GM18505 (cell line): ENCODE results near the gene ANKAR.
"Not testable (repeated sequence)": the region's sequence is repeated elsewhere in the genome, so short reads cannot be mapped to it uniquely, and the experiment has no call there.

Experiments used
- ATAC-seq: cut with Tn5 transposase; IDR thresholded peaks from one replicate; pipeline ENCODE4 v1.9.1; 2021; ENCODE audit not compliant: unreplicated experiment
- POLR2A ChIP-seq: IDR thresholded peaks from 4 replicates; pipeline ENCODE4 v1.6.1; 2011; ENCODE audit warnings: borderline replicate concordance; ENCODE audit not compliant: insufficient read depth, insufficient read length; ENCODE audit errors: extremely low read depth

Gene ANKAR

GRCh38 chr2:189676471-189676870, 2.0 kb downstream of the ANKAR start:
- no peak for TF ChIP-seq POLR2A
- no peak for ATAC-seq

GRCh38 chr2:189679226-189679625, 4.8 kb downstream of the ANKAR start:
- TF ChIP-seq POLR2A, result no peak
- ATAC-seq, result no peak

- ATAC-seq, result no peak
- no peak for TF ChIP-seq POLR2A
These were observed 6.7 kb downstream of the ANKAR start for GRCh38 chr2:189681203-189681602.

GRCh38 chr2:189681903-189682302, 7.4 kb downstream of the ANKAR start:
- ATAC-seq, result no peak
- no peak for TF ChIP-seq POLR2A

- no peak for TF ChIP-seq POLR2A
- no peak for ATAC-seq
These were observed 8.9 kb downstream of the ANKAR start for GRCh38 chr2:189683348-189683747.

GRCh38 chr2:189684811-189685210, 10.3 kb downstream of the ANKAR start:
- TF ChIP-seq POLR2A, result no peak

GRCh38 chr2:189685540-189686229, 11.2 kb downstream of the ANKAR start:
- ATAC-seq, result peak; percentile 77
- TF ChIP-seq POLR2A, result no peak

More at GRCh38 chr2:189684811-189685210, 10.3 kb downstream of the ANKAR start:
- ATAC-seq, result no peak

- not testable (repeated sequence) for ATAC-seq
These were observed 13.3 kb downstream of the ANKAR start for GRCh38 chr2:189687796-189688195.

GRCh38 chr2:189696223-189696622, 21.8 kb downstream of the ANKAR start:
- TF ChIP-seq POLR2A, result no peak
- ATAC-seq, result no peak

GRCh38 chr2:189698020-189698887, 23.8 kb downstream of the ANKAR start:
- ATAC-seq, result no peak

GRCh38 chr2:189700681-189701080, 26.2 kb downstream of the ANKAR start:
- ATAC-seq, result no peak
- no peak for TF ChIP-seq POLR2A

More at GRCh38 chr2:189698020-189698887, 23.8 kb downstream of the ANKAR start:
- TF ChIP-seq POLR2A, result no peak

- no peak for ATAC-seq
- TF ChIP-seq POLR2A, result no peak
These were observed 27.6 kb downstream of the ANKAR start for GRCh38 chr2:189702071-189702470.

GRCh38 chr2:189709501-189710221, 35.2 kb downstream of the ANKAR start:
- TF ChIP-seq POLR2A, result no peak
- ATAC-seq, result no peak

- not testable (repeated sequence) for ATAC-seq
These were observed 43.1 kb downstream of the ANKAR start for GRCh38 chr2:189717593-189717992.
